Psoas muscle (tissue), 8 donors: ENCODE measurements around the gene BPIFB1. TPM values are rescaled to one million over a fixed set of nuclear protein-coding genes. Genes with fewer than 3 reads are reported as not detected.

Source experiments
- ATAC-seq, 4 donors: fragments of 200-7000 bp; cut with Tn5 transposase; one replicate each; pipeline ENCODE4 v1.9.1; 2020; ENCODE audit warnings: moderate library complexity in 3 of 4, mild to moderate bottlenecking in 2 of 4
- DNase-seq, 2 donors: peaks; one replicate each; pipeline ENCODE4 v3.0.0-alpha.2; 2020
- H3K27ac ChIP-seq: fragments of 200-600 bp; one replicate; pipeline ENCODE4 v1.8.0; 2022
- H3K27me3 ChIP-seq, 3 donors: fragments of 200-600 bp in 1 of 3; one replicate each; pipeline versions ENCODE4 v1.6.1 to v1.8.0; 2013 to 2022; ENCODE audit warnings: low read length in 2 of 3, mild to moderate bottlenecking in 2 of 3, moderate library complexity in 1 of 3; ENCODE audit not compliant: insufficient read depth in 3 of 3
- H3K36me3 ChIP-seq, 2 donors: fragments of 200-600 bp in 1 of 2; one replicate each; pipeline versions ENCODE4 v1.6.1 to v1.8.0; 2013 to 2022; ENCODE audit warnings: low read depth in 1 of 2, mild to moderate bottlenecking in 1 of 2, moderate library complexity in 1 of 2; ENCODE audit not compliant: insufficient read depth in 1 of 2
- H3K4me1 ChIP-seq: fragments of 200-600 bp; one replicate; pipeline ENCODE4 v1.8.0; 2022
- H3K4me3 ChIP-seq: fragments of 200-600 bp; one replicate; pipeline ENCODE4 v1.8.0; 2022; ENCODE audit warnings: mild to moderate bottlenecking
- H3K9me3 ChIP-seq: fragments of 200-600 bp; one replicate; pipeline ENCODE4 v1.8.0; 2022
- WGBS, 3 donors: extraction: QIAGEN DNeasy Blood & Tissue Kit; methylation state at CpG; one replicate each; pipeline versions ENCODE4 v1.1.6 to v1.1.7; 2013; 5-methylcytosine and 5-hydroxymethylcytosine counted together
- intact Hi-C, 2 donors: fragments of 100-400 bp; cut with DNase I; formaldehyde crosslinking; loops; one replicate each; pipeline versions ENCODE4 v1.11.0 to v1.14.2; 2022
- polyA plus RNA-seq, 3 donors: library from polyadenylated mRNA; stranded (reverse); fragments of 200-250 nt; gene quantifications; one replicate each; pipeline ENCODE4 v1.2.3, GENCODE V29; 2013
- total RNA-seq, 4 donors: library from RNA; stranded (reverse); fragmentation: NEBNext Ultra II Directional in 2 of 4; extraction: Animal tissue kit (Norgen Biotek cat#: 25700) in 2 of 4; gene quantifications; one replicate each; pipeline versions ENCODE4 v1.2.1 to v1.2.4, GENCODE V29; 2021 to 2023
- TF ChIP-seq, protein P1 (sequence below): fragments of 200-600 bp; IDR thresholded peaks from one replicate; pipeline ENCODE4 v1.8.0; 2022; ENCODE audit warnings: antibody characterized with exemption
- donor health status: healthy with polysubstance abuse.
- donor health status: DM: no; HTN: no; CAD: no; lungs with moderate emphysema.
- donor health status: Bipolar disorder and iron deficiency.
- donor health status: healthy.
- donor health status: DM: yes; HTN: yes; CAD: no.
- donor health status: DM: no; HTN: no; CAD: no.
- donor health status: DM: no; HTN: no; CAD: no.
- donor health status: DM: yes; HTN: yes; CAD: no.

BPIFB1 gene
- total and polyA plus RNA-seq, 7 donors = 0.04 TPM; not detected in 6

DNA sequence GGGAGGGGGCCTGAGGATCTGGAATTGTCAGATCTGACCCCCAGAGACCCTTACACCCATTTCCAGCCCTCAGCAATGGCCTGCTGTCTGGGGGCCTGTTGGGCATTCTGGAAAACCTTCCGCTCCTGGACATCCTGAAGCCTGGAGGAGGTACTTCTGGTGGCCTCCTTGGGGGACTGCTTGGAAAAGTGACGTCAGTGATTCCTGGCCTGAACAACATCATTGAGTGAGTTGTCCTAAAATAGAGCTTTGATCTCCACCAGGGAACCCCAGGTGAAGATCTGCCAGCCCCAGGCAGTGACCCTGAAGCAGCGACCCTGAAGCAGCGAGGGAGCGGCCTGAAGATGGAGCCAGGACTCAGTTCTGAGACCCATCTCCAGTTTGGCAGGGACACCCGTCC is 45.0 kb upstream of the BPIFB1 start:
- DNase-seq (no peak), ATAC-seq (no peak)
- no peaks in the 10 kb centered on the region for H3K36me3 ChIP-seq
- H3K4me1 ChIP-seq = no peaks in the 10 kb centered on the region
- H3K27me3 ChIP-seq = peaks cover 0 to 12% (median 6%) of the 10 kb centered on the region in 3 donors
- intact Hi-C loops = no loop called here
- TF ChIP-seq, protein P1, sequence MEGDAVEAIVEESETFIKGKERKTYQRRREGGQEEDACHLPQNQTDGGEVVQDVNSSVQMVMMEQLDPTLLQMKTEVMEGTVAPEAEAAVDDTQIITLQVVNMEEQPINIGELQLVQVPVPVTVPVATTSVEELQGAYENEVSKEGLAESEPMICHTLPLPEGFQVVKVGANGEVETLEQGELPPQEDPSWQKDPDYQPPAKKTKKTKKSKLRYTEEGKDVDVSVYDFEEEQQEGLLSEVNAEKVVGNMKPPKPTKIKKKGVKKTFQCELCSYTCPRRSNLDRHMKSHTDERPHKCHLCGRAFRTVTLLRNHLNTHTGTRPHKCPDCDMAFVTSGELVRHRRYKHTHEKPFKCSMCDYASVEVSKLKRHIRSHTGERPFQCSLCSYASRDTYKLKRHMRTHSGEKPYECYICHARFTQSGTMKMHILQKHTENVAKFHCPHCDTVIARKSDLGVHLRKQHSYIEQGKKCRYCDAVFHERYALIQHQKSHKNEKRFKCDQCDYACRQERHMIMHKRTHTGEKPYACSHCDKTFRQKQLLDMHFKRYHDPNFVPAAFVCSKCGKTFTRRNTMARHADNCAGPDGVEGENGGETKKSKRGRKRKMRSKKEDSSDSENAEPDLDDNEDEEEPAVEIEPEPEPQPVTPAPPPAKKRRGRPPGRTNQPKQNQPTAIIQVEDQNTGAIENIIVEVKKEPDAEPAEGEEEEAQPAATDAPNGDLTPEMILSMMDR = no peak
- WGBS, 3 donors = 51 to 65% (median 51%) methylated on average over 6 of the region's 6 CpGs
- no peaks in the 10 kb centered on the region for H3K9me3 ChIP-seq
- no peak overlapping the region for H3K27ac ChIP-seq
- no peak overlapping the region for H3K4me3 ChIP-seq

- 18 to 32% (median 29%) methylated on average over 1 of the region's 1 CpG for WGBS, 3 donors
- TF ChIP-seq, protein P1 = no peak
- Histone ChIP-seq H3K27ac (no peak overlapping the region), H3K27me3 (peaks cover 0 to 9% (median 0%) of the 10 kb centered on the region in 3 donors), H3K4me3 (no peak overlapping the region), H3K9me3 (no peaks in the 10 kb centered on the region), H3K4me1 (no peaks in the 10 kb centered on the region), H3K36me3 (no peaks in the 10 kb centered on the region)
- DNase-seq (no peak), ATAC-seq (no peak)
- intact Hi-C loops = no loop called here
Measured at GRCh38 chr20:33239418-33239817, 43.6 kb upstream of the BPIFB1 start.

DNA sequence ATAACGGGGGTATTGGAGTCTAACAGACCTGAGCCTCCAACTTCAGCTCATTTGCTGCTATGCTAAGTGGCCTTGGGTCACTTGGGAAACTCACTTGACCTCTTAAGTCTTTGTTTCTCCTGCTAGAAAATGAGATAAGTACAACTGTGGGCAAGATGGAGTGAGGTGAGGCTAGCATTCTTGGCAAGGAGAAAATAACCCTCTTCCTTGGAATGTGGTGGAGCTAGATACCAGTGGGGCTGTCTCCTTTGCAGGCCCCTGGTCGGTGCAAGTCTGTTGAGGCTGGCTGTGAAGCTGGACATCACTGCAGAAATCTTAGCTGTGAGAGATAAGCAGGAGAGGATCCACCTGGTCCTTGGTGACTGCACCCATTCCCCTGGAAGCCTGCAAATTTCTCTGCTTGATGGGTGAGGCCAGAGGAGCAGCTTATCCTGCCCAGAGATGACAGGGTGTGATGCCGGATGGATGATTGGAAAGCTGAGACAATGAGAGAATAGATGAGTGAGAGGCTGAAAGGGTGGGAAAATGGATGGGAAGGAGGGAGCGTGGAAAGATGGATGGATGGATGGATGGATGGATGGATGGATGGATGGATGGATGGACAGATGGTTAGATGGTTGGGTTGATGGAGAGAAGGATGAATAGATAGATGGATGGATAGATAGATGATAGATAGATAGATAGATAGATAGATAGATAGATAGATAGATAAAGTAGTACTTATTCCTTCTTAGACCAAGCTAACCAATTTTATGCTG is 42.9 kb upstream of the BPIFB1 start:
- H3K36me3 ChIP-seq = no peaks in the 10 kb centered on the region
- H3K4me1 ChIP-seq = no peaks in the 10 kb centered on the region
- TF ChIP-seq, protein P1 = no peak
- no peaks in the 10 kb centered on the region for H3K9me3 ChIP-seq
- intact Hi-C loops = no loop called here
- H3K4me3 ChIP-seq = no peak overlapping the region
- H3K27ac ChIP-seq = no peak overlapping the region
- no peak for ATAC-seq
- peaks cover 0 to 8% (median 0%) of the 10 kb centered on the region in 3 donors for H3K27me3 ChIP-seq
- 66 to 74% (median 70%) methylated on average over 4 of the region's 4 CpGs for WGBS, 3 donors
- DNase-seq = no peak

DNA sequence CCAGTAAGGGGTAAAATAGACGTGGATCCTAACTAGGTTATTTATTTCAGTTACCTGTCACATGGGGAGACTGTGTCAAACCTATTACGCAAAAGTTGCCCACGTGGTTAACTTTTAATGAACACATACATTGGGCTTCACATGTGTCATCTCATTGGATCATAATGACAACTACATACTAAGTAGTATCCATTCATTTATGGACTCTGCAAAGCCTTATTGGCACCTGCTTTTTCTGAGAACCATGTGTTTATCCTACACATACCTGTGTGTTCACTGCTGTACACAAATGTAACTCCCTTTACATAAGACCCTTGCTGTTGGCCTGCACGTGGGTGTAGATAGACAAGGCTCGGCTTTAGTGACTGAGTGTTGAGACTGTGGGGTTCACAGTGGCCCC is 42.1 kb upstream of the BPIFB1 start:
- Histone ChIP-seq H3K4me3 (no peak overlapping the region), H3K4me1 (no peaks in the 10 kb centered on the region), H3K9me3 (no peaks in the 10 kb centered on the region), H3K27me3 (peaks cover 0 to 7% (median 0%) of the 10 kb centered on the region in 3 donors), H3K27ac (no peak overlapping the region), H3K36me3 (no peaks in the 10 kb centered on the region)
- ATAC-seq = no peak
- intact Hi-C loops = no loop called here
- 53 to 76% (median 71%) methylated on average over 5 of the region's 5 CpGs for WGBS, 3 donors
- TF ChIP-seq, protein P1 = no peak
- DNase-seq = no peak
